Testis (tissue), 2 donors: Measurements from ENCODE around the gene TRIP10.

Source experiments
- POLR2A ChIP-seq: fragments of 450-650 bp; IDR thresholded peaks from one replicate; pipeline ENCODE4 v1.6.1; 2017; ENCODE audit warnings: antibody characterized with exemption, mild to moderate bottlenecking, moderate library complexity
- TF ChIP-seq, protein P1 (sequence below), 3 experiments: fragments of 450-650 bp in 2 of 3; fragments of 200-600 bp in 1 of 3; sonication (generic) in 1 of 3; IDR thresholded peaks; one replicate each; pipeline ENCODE4 v1.5.1; 2016 to 2019; ENCODE audit warnings: antibody characterized with exemption in 3 of 3, mild to moderate bottlenecking in 2 of 3, moderate library complexity in 1 of 3

- TF ChIP-seq POLR2A: no peak
- TF ChIP-seq, protein P1, sequence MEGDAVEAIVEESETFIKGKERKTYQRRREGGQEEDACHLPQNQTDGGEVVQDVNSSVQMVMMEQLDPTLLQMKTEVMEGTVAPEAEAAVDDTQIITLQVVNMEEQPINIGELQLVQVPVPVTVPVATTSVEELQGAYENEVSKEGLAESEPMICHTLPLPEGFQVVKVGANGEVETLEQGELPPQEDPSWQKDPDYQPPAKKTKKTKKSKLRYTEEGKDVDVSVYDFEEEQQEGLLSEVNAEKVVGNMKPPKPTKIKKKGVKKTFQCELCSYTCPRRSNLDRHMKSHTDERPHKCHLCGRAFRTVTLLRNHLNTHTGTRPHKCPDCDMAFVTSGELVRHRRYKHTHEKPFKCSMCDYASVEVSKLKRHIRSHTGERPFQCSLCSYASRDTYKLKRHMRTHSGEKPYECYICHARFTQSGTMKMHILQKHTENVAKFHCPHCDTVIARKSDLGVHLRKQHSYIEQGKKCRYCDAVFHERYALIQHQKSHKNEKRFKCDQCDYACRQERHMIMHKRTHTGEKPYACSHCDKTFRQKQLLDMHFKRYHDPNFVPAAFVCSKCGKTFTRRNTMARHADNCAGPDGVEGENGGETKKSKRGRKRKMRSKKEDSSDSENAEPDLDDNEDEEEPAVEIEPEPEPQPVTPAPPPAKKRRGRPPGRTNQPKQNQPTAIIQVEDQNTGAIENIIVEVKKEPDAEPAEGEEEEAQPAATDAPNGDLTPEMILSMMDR (IDR thresholded peaks at IDR 0.05): no peak
Observed at GRCh38 chr19:6719540-6719861, 20.0 kb upstream of the TRIP10 start.
